ENCODE data around the gene GSDME. TPM values are rescaled to one million over a fixed set of nuclear protein-coding genes. Genes with fewer than 3 reads are reported as not detected.
"Not testable (repeated sequence)": the region's sequence is repeated elsewhere in the genome, so short reads cannot be mapped to it uniquely, and the experiment has no call there.

GSDME gene
- total RNA-seq, result 1 to 10 TPM; 6.2 to 8.5 TPM

GRCh38 chr7:24757353-24758275 lies at the start of gene GSDME:
GSDME (minus strand) TSS chr7:24757464; CDS start chr7:24749774, 7,690 bp downstream.
- Mint-ChIP-seq H3K9me3 (ENCODE audit: low read depth) (no peaks in the 10 kb centered on the region), H3K27ac (peak within 1 kb of the TSS; percentile 85), H3K4me1 (peaks cover 33% of the 10 kb centered on the region), H3K4me3 (peak within 1 kb of the TSS; percentile 78), H3K36me3 (ENCODE audit: low read depth) (no peaks in the 10 kb centered on the region), H3K27me3 (peaks cover 39% of the 10 kb centered on the region)
- ATAC-seq (peak; percentile 52), DNase-seq (peak; percentile 62)
- ChIA-PET CTCF (interaction anchor here (1.1 to 1.6 kb wide), 3 partner anchors 32 to 340 kb away, joined by 3 to 5 read pairs (median 5); no protein-coding TSS in a partner anchor), POLR2A (no interaction called here)
- intact Hi-C loops (cut with DNase I, micrococcal nuclease), result loop anchor here (1.0 to 10.0 kb wide), 5 partner anchors 183 to 1383 kb away; partner anchors contain the start of genes PALS2 (in 2 of the 2) and OSBPL3 (in 1 of the 2)

- Mint-ChIP-seq H3K36me3 (ENCODE audit: low read depth) (peaks cover 46% of the 10 kb centered on the region), H3K9me3 (ENCODE audit: low read depth) (peaks cover 2% of the 10 kb centered on the region), H3K4me1 (peaks cover 5% of the 10 kb centered on the region), H3K27me3 (no peaks in the 10 kb centered on the region), H3K4me3 (no peak overlapping the region), H3K27ac (no peak overlapping the region)
- ATAC-seq (no peak), DNase-seq (no peak)
- intact Hi-C loops (cut with DNase I, micrococcal nuclease), result no loop called here
- ChIA-PET CTCF (interaction anchor here (4.2 kb wide), 1 partner anchor 10 kb away, joined by 26 read pairs; no protein-coding TSS in a partner anchor), POLR2A (no interaction called here)
Observed at GRCh38 chr7:24802300-24802699, 45.0 kb upstream of the GSDME start.

GRCh38 chr7:24801883-24802282 lies 44.6 kb upstream of the GSDME start:
- Mint-ChIP-seq H3K36me3 (ENCODE audit: low read depth) (peaks cover 48% of the 10 kb centered on the region), H3K4me3 (no peak overlapping the region), H3K27me3 (no peaks in the 10 kb centered on the region), H3K4me1 (peaks cover 5% of the 10 kb centered on the region), H3K9me3 (ENCODE audit: low read depth) (peaks cover 2% of the 10 kb centered on the region), H3K27ac (no peak overlapping the region)
- intact Hi-C loops (cut with DNase I, micrococcal nuclease), result no loop called here
- CTCF ChIA-PET, result interaction anchor here (1.8 to 4.2 kb wide), 2 partner anchors 11 to 297 kb away, joined by 5 to 26 read pairs; no protein-coding TSS in a partner anchor
- POLR2A ChIA-PET, result no interaction called here
- DNase-seq (no peak), ATAC-seq (no peak)

- ChIA-PET CTCF (interaction anchor here (0.8 to 4.2 kb wide), 4 partner anchors 11 to 298 kb away, joined by 3 to 26 read pairs (median 4); no protein-coding TSS in a partner anchor), POLR2A (no interaction called here)
- Mint-ChIP-seq H3K4me1 (peaks cover 6% of the 10 kb centered on the region), H3K27me3 (no peaks in the 10 kb centered on the region), H3K36me3 (ENCODE audit: low read depth) (peaks cover 40% of the 10 kb centered on the region), H3K27ac (peak overlapping the region; percentile 11), H3K4me3 (no peak overlapping the region), H3K9me3 (ENCODE audit: low read depth) (peaks cover 2% of the 10 kb centered on the region)
- intact Hi-C loops (cut with DNase I, micrococcal nuclease), result no loop called here
- ATAC-seq, result peak; percentile 89
- peak; percentile 19 for DNase-seq
Observed at GRCh38 chr7:24800667-24801066, 43.4 kb upstream of the GSDME start.

GRCh38 chr7:24800073-24800472 lies 42.8 kb upstream of the GSDME start:
- Mint-ChIP-seq H3K27me3 (no peaks in the 10 kb centered on the region), H3K4me1 (peaks cover 7% of the 10 kb centered on the region), H3K4me3 (no peak overlapping the region), H3K9me3 (ENCODE audit: low read depth) (peaks cover 2% of the 10 kb centered on the region), H3K27ac (no peak overlapping the region), H3K36me3 (ENCODE audit: low read depth) (peaks cover 40% of the 10 kb centered on the region)
- DNase-seq, result no peak
- ChIA-PET CTCF (interaction anchor here (0.9 to 1.8 kb wide), 3 partner anchors 12 to 299 kb away, joined by 3 to 5 read pairs (median 3); no protein-coding TSS in a partner anchor), POLR2A (no interaction called here)
- ATAC-seq, result no peak
- intact Hi-C loops (cut with DNase I, micrococcal nuclease), result no loop called here

GRCh38 chr7:24799506-24799905 lies 42.2 kb upstream of the GSDME start:
- ChIA-PET CTCF (interaction anchor here (0.6 to 1.2 kb wide), 4 partner anchors 12 to 571 kb away, joined by 3 read pairs; no protein-coding TSS in a partner anchor), POLR2A (no interaction called here)
- no peak overlapping the region for H3K27ac Mint-ChIP-seq
- DNase-seq, result no peak
- no peaks in the 10 kb centered on the region for H3K27me3 Mint-ChIP-seq
- peaks cover 2% of the 10 kb centered on the region for H3K9me3 Mint-ChIP-seq (ENCODE audit: low read depth)
- ATAC-seq, result no peak
- H3K4me1 Mint-ChIP-seq, result peaks cover 13% of the 10 kb centered on the region
- intact Hi-C loops (cut with DNase I, micrococcal nuclease), result no loop called here
- peaks cover 36% of the 10 kb centered on the region for H3K36me3 Mint-ChIP-seq (ENCODE audit: low read depth)
- H3K4me3 Mint-ChIP-seq, result no peak overlapping the region

- Mint-ChIP-seq H3K27ac (no peak overlapping the region), H3K36me3 (ENCODE audit: low read depth) (peaks cover 30% of the 10 kb centered on the region), H3K4me1 (peaks cover 21% of the 10 kb centered on the region), H3K27me3 (no peaks in the 10 kb centered on the region), H3K4me3 (no peak overlapping the region), H3K9me3 (ENCODE audit: low read depth) (peaks cover 2% of the 10 kb centered on the region)
- intact Hi-C loops (cut with DNase I, micrococcal nuclease), result no loop called here
- CTCF ChIA-PET, result no interaction called here
- ATAC-seq, result no peak
- POLR2A ChIA-PET, result no interaction called here
- DNase-seq, result no peak
Observed at GRCh38 chr7:24798261-24798660, 41.0 kb upstream of the GSDME start.

- CTCF ChIA-PET, result interaction anchor here (0.6 to 2.0 kb wide), 5 partner anchors 10 to 301 kb away, joined by 3 to 5 read pairs (median 4); no protein-coding TSS in a partner anchor
- no peak overlapping the region for H3K27ac Mint-ChIP-seq
- DNase-seq, result no peak
- H3K4me3 Mint-ChIP-seq, result no peak overlapping the region
- intact Hi-C loops (cut with DNase I, micrococcal nuclease), result no loop called here
- ATAC-seq, result no peak
- H3K9me3 Mint-ChIP-seq (ENCODE audit: low read depth), result peaks cover 2% of the 10 kb centered on the region
- POLR2A ChIA-PET, result interaction anchor here (0.6 kb wide), 1 partner anchor 346 kb away, joined by 3 read pairs; no protein-coding TSS in a partner anchor
- peaks cover 21% of the 10 kb centered on the region for H3K36me3 Mint-ChIP-seq (ENCODE audit: low read depth)
- no peaks in the 10 kb centered on the region for H3K27me3 Mint-ChIP-seq
- peaks cover 21% of the 10 kb centered on the region for H3K4me1 Mint-ChIP-seq
Observed at GRCh38 chr7:24797270-24797669, 40.0 kb upstream of the GSDME start.

GRCh38 chr7:24795407-24795767 lies 38.1 kb upstream of the GSDME start:
- ChIA-PET CTCF (no interaction called here), POLR2A (no interaction called here)
- H3K36me3 Mint-ChIP-seq (ENCODE audit: low read depth), result peaks cover 3% of the 10 kb centered on the region
- peaks cover 16% of the 10 kb centered on the region for H3K4me1 Mint-ChIP-seq
- ATAC-seq, result no peak
- H3K27ac Mint-ChIP-seq, result no peak overlapping the region
- H3K9me3 Mint-ChIP-seq (ENCODE audit: low read depth), result no peaks in the 10 kb centered on the region
- H3K27me3 Mint-ChIP-seq, result no peaks in the 10 kb centered on the region
- no peak overlapping the region for H3K4me3 Mint-ChIP-seq
- no peak for DNase-seq
- intact Hi-C loops (cut with DNase I, micrococcal nuclease), result no loop called here

GRCh38 chr7:24794751-24795406 lies 37.6 kb upstream of the GSDME start:
- POLR2A ChIA-PET; H3K27ac Mint-ChIP-seq; CTCF ChIA-PET; H3K4me3 Mint-ChIP-seq; intact Hi-C loops (cut with DNase I, micrococcal nuclease); ATAC-seq; H3K9me3 Mint-ChIP-seq (ENCODE audit: low read depth); H3K27me3 Mint-ChIP-seq; H3K36me3 Mint-ChIP-seq (ENCODE audit: low read depth): not testable (repeated sequence)
- peak; percentile 13 for DNase-seq
- peaks cover 16% of the 10 kb centered on the region for H3K4me1 Mint-ChIP-seq

- ATAC-seq (no peak), DNase-seq (no peak)
- no peak overlapping the region for H3K4me3 Mint-ChIP-seq
- CTCF ChIA-PET, result interaction anchor here (0.6 kb wide), 1 partner anchor 274 kb away, joined by 3 read pairs; no protein-coding TSS in a partner anchor
- POLR2A ChIA-PET, result no interaction called here
- H3K36me3 Mint-ChIP-seq (ENCODE audit: low read depth), result peaks cover 3% of the 10 kb centered on the region
- peaks cover 16% of the 10 kb centered on the region for H3K4me1 Mint-ChIP-seq
- intact Hi-C loops (cut with DNase I, micrococcal nuclease), result no loop called here
- no peaks in the 10 kb centered on the region for H3K9me3 Mint-ChIP-seq (ENCODE audit: low read depth)
- H3K27ac Mint-ChIP-seq, result peak overlapping the region; percentile 32
- H3K27me3 Mint-ChIP-seq, result no peaks in the 10 kb centered on the region
Observed at GRCh38 chr7:24793982-24794648, 36.9 kb upstream of the GSDME start.

Data from activated CD4-positive, alpha-beta T cell treated with anti-CD3 and anti-CD28 coated beads for 36 hours (primary cell).